ENCODE measurements around the gene CMTM8.
"Not testable (repeated sequence)": the region's sequence is repeated elsewhere in the genome, so short reads cannot be mapped to it uniquely, and the experiment has no call there.

CMTM8 gene

GRCh38 chr3:32238453-32239306, at the start of gene CMTM8:
Gene CMTM8, plus strand, starts transcription at chr3:32238680. Its CDS starts 293 bp downstream, at chr3:32238973.
- no peak for DNase-seq (ENCODE audit: low spot score)

DNA sequence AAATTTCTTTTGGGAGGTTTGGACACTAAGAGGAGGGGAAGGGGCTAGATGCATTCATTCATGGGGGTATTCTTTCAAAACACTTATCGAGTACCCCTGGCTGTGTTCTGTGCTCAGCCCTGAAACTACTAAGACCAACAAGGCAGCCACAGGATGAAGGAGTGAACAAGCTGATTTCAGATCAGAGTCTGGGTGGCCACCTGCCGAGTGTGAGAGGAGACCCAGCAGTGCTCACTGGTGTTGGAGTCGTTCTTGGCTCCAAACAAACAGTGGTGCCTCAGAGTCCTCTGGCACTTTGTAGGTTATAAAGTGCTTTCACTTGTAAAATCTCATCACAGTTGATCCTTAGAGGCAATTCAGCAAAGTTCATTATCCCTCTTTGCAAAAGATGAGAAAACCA, 48.8 kb upstream of the CMTM8 start:
- no peak for DNase-seq (ENCODE audit: low spot score)

- not testable (repeated sequence) for DNase-seq (ENCODE audit: low spot score)
These were observed 47.9 kb upstream of the CMTM8 start for GRCh38 chr3:32190556-32190955.

- DNase-seq (ENCODE audit: low spot score): no peak
These were observed 45.4 kb upstream of the CMTM8 start for GRCh38 chr3:32193101-32193500.

DNA sequence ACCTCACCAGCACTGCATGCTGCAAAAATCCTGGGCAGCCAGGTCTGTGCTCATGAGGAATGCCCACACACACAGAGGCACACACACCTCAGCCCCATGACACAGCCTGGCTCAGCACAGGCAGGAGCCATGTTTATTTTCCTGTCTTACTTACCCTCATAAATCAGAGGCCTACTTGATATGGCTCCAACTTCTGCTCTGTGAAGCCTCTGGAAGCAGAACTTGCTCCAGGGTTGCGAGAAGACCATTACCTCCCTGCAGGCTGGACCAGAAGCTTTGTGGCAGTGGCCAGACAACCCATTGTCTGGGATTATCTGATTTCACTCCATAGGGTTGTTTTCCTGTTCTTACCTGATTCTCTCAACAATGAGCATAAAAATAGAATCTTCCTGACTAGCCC, 43.8 kb upstream of the CMTM8 start:
- no peak for DNase-seq (ENCODE audit: low spot score)

DNA sequence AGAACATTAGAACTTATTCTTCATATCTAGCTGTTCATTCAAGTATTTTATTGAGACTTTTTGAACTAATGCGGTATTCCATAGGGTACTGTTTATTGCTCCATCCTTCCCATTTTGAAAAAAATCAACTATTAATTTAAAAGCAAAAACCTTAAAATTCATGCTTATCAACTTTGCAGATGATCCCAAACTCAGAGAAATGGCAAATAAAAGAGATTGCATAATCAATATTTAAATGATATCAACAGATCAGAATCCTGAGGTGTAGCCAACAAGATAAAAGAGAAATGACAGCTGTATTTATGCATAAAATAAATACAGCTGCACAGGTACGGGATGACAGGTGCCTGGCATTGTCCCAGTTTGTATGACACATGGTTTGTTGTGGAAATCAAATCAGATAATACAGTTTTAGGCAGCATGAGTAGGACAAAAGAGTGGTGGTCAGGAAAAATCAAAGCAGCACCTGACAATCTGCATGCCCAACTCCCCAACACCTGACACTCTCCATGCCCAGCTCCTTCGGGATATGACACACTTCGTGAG, 42.4 kb upstream of the CMTM8 start:
- no peak for DNase-seq (ENCODE audit: low spot score)

GRCh38 chr3:32197991-32198390, 40.5 kb upstream of the CMTM8 start:
- no peak for DNase-seq (ENCODE audit: low spot score)

GRCh38 chr3:32198714-32199113, 39.8 kb upstream of the CMTM8 start:
- DNase-seq (ENCODE audit: low spot score): no peak

DNA sequence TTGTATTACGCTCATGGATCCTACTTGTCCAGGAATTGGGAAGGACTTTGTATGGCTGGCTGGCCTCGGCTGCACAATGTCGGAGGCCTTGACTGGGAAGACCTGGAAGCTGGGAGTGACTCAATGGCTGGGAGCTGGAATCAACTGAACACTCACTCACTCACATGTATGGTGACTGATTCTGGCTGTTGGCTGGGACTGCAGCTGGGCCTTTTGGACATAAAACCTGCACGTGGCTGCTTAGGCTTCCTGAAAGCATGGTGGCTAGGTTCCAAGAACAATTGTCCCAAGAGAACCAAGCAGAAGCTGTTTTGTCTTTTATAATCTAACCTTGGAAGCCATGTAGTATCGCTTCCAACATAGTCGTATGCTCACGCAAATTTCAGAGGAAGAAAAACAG, 38.0 kb upstream of the CMTM8 start:
- DNase-seq (ENCODE audit: low spot score): no peak

DNA sequence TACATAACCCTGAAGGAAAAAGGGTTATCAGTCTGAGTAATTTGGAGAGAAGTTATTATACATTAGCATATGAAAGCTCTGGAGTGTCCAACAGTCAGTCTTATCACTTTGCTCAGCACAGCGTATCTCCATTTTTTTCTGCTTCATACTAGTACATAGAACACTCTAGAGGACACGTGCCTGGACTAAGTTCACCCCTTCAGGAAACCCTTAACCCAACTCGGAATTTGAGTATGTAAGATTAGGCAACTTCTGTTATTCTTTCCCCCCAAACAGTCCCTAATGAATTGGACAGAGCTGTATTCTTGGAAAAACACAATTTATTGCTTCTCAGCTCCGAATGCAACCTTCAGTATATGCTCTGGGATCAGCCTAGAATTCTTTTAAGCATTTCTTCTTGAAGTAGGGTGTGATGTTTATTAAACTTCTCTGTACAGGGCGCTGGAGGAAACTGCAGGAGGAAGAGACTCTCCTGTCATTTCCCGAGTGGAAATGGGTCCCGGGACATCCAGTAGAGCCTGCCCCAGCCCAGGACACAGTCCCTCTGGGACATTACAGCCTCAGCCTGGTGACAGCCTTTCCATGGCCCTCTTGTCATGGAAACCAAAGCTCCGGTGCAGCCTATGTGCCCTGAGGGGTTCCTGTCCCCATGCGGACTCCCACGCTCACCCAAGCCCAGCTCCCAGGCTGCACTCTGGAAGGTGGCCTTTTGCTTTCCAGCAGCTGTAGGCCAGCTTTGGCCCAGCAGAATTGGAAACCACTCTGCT, 37.3 kb upstream of the CMTM8 start:
- no peak for DNase-seq (ENCODE audit: low spot score)

- no peak for DNase-seq (ENCODE audit: low spot score)
These were observed 36.0 kb upstream of the CMTM8 start for GRCh38 chr3:32202496-32202895.

DNA sequence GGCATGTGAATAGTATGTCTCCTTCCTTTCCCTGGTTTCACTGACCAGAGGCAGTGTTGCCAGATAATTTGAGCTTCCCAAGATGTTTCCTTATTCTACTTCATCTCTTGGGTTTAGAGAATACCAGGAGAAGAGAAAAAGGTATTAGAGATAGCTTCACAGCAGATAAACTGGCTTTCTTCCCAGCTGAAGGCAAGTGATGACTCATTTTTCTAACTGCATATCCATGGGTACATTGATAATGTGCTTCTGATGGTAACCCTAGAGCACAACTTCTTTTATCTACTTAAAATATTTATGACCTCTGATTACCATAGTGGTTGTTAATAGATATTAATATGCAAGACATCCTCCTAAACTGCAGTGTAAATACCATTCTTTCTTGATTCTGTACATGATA, 34.6 kb upstream of the CMTM8 start:
- DNase-seq (ENCODE audit: low spot score): no peak

DNA sequence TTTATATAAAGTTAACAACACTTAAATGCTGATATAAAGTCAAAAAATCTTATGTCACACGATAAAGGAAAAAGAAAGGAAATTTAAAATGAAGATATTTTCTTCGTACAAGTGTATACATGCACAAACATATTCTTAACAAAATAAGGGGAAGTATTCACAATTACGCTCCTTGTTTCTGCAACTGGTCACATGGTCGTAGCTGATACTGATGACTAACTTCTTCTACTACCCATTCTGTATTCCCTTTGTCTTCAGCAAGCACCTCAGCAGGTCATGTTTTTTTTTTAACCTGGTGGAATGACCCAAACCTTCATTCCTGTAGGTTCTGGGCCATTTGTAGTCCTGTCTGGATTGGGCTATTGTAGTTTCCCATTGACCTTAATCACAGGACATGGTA, 30.0 kb upstream of the CMTM8 start:
- DNase-seq (ENCODE audit: low spot score): no peak

DNA sequence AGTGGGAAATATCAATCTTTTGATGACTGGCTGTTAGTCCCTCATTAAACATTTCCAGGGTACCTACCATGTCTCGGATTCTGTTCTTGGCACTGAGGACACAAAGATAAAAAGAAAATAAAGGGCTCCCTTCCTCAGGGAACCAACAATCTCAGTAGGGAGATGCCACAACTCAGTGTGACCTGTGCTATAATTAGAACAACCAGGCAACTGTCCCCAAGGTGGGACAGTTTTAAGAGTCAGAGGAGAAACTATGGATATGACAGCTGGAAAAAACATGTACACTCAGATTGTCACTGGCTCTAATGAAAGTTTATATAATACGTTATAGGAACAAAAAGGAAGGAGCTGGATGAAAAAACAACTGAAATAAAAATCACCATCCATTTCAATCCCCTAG, 23.3 kb upstream of the CMTM8 start:
- DNase-seq (ENCODE audit: low spot score): no peak

GRCh38 chr3:32216172-32216783, 22.2 kb upstream of the CMTM8 start:
- DNase-seq (ENCODE audit: low spot score): no peak

DNA sequence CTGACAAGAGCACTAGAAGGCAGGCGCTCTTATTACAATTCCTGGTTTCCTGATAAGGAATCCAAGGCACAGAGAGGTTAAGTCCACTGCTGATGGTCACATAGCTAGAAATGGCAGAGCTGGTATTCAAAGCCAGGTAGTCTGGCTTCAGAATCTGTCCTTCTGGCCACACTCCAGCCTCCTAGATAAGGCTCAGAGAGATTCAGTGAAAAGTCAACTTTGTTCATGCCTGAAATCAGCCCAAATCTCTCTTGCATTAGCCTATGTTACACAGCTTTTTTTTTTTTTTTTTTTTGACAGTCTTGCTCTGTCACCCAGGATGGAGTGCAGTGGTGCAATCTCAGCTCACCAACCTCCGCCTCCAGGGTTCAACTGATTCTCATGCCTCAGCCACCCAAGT, 21.1 kb upstream of the CMTM8 start:
- no peak for DNase-seq (ENCODE audit: low spot score)

DNA sequence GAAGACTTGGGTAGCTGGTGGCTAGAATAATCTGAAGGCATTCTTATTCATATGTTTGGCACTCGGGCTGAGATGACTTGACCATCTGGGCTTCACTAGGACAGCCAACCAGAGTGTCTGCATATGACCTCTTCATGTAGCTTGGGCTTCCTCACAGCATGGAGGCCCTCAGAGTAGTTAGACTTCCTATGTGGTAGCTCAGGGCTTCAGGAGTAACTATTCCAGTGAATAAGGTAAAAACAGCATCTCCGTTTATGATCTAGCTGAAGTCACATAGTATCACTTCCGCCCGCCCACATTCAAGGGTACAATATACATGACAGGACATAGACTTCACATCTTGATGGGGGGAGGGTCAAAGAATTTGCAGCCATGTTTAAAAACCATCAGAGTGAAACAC, 18.9 kb upstream of the CMTM8 start:
- no peak for DNase-seq (ENCODE audit: low spot score)

DNA sequence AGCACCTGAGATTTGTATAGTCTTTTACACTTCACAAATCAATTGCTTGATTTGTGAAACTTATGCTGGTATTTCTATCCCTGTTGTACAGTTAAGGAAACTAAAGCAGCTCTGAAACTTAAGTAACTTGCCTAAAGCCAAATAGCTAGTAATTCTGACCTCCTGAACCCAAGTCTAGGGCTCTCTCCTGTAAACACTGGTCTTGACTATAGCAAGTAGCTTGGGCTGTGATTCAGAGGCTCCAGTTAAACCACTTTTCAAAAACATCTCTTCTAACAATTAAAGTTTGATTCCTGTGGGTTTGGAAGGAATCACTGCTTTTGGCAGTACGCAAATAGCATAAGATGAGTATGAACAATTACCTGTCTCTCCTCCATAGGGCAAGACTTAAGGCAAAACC, 18.5 kb upstream of the CMTM8 start:
- no peak for DNase-seq (ENCODE audit: low spot score)

GRCh38 chr3:32222950-32223349, 15.5 kb upstream of the CMTM8 start:
- DNase-seq (ENCODE audit: low spot score): no peak

GRCh38 chr3:32224016-32224516, 14.4 kb upstream of the CMTM8 start:
- no peak for DNase-seq (ENCODE audit: low spot score)

DNA sequence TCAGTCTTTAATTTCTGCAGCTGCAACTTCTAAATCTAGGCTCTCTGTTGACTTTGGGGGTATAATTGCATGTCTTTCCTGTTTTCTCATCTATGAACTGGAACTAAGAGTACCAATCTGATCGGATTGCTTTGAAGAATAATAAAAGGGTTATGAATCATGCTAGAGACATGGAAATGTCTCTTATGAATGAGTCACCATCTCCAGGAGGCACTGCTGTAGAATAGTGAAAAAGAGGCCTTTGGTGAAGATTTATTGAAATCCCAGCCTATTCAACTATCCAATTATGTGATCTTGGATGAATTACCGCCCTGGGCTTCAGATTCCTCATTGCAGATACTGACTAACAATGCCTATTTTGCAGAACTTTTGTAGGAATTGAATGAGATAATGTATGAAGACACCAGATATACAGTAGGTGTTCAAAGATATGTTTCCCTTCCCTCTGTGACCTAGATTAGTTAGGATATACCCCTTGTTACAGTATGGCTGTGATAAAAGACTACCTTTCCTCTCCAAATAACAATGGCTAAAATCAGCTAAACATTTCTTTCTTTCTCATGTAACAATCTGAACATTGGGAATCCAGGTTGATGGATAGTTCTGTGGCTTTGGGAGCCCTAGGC, 11.5 kb upstream of the CMTM8 start:
- DNase-seq (ENCODE audit: low spot score): no peak

DNA sequence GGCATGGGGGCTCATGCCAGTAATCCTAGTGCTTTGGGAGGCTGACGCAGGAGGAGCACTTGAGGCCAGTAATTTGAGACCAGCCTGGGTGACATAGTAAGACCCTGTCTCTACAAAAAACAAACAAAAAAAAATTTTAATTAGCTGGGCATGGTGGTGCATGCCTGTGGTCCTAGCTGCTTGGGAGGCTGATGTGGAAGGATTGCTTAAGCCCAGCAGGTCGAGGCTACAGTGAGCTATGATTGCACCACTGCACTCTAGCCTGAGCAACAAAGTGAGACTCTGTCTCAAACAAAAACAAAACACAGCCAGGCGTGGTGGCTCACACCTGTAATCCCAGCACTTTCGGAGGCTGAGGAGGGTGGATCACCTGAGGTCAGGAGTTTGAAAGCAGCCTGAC, 9.7 kb upstream of the CMTM8 start:
- DNase-seq (ENCODE audit: low spot score): not testable (repeated sequence)

All from pons (tissue), 1 donor.